Left lung (tissue), 10 donors: ENCODE data around the gene GATB. TPM values are rescaled to one million over a fixed set of nuclear protein-coding genes. Genes with fewer than 3 reads are reported as not detected.

Experiments
- ATAC-seq: fragments of 200-7000 bp; cut with Tn5 transposase; one replicate; pipeline ENCODE4 v1.9.1; 2020; ENCODE audit warnings: moderate library complexity
- DNase-seq, 4 donors: peaks; one replicate each; pipeline ENCODE4 v3.0.0-alpha.2; 2013 to 2020
- H3K27ac ChIP-seq, 2 donors: fragments of 200-600 bp; sonication (generic) in 1 of 2; one replicate each; pipeline versions ENCODE4 v1.5.0 to v1.8.0; 2020 to 2021
- H3K27me3 ChIP-seq, 2 donors: fragments of 200-600 bp; sonication (generic) in 1 of 2; one replicate each; pipeline versions ENCODE4 v1.5.0 to v1.8.0; 2020 to 2021
- H3K36me3 ChIP-seq, 2 donors: fragments of 200-600 bp; sonication (generic) in 1 of 2; one replicate each; pipeline versions ENCODE4 v1.5.0 to v1.8.0; 2020 to 2021
- H3K4me1 ChIP-seq, 2 donors: fragments of 200-600 bp; one replicate each; pipeline ENCODE4 v1.8.0; 2021
- H3K4me3 ChIP-seq, 2 donors: fragments of 200-600 bp; sonication (generic) in 1 of 2; one replicate each; pipeline versions ENCODE4 v1.5.0 to v1.8.0; 2020 to 2021; ENCODE audit warnings: mild to moderate bottlenecking in 1 of 2
- H3K9me3 ChIP-seq, 2 donors: fragments of 200-600 bp; sonication (generic) in 1 of 2; one replicate each; pipeline versions ENCODE4 v1.5.0 to v1.8.0; 2020 to 2021
- intact Hi-C, 2 donors: fragments of 100-400 bp; cut with DNase I; formaldehyde crosslinking; loops; one replicate each; pipeline versions ENCODE4 v1.11.2 to v1.14.2; 2022
- polyA plus RNA-seq, 6 donors: library from polyadenylated mRNA; unstranded; fragments of 120-200 nt; gene quantifications; one replicate each; pipeline ENCODE4 v1.2.1, GENCODE V29; 2013; ENCODE audit not compliant: insufficient read length in 6 of 6
- total RNA-seq, 2 donors: library from RNA; stranded (reverse); fragmentation: NEBNext Ultra II Directional; extraction: Animal tissue kit (Norgen Biotek cat#: 25700); gene quantifications; one replicate each; pipeline ENCODE4 v1.2.1, GENCODE V29; 2021
- TF ChIP-seq, protein P1 (sequence below), 2 donors: fragments of 200-600 bp; sonication (generic) in 1 of 2; IDR thresholded peaks; one replicate each; pipeline versions ENCODE4 v1.5.0 to v1.8.0; 2021; ENCODE audit warnings: antibody characterized with exemption in 2 of 2
- donor health status: DM: no; HTN: yes; CAD: no.
- donor health status: DM: no; HTN: no; CAD: no.

GATB gene
- total and polyA plus RNA-seq, 8 donors = 12.9 to 22.2 (median 18.8) TPM

DNA sequence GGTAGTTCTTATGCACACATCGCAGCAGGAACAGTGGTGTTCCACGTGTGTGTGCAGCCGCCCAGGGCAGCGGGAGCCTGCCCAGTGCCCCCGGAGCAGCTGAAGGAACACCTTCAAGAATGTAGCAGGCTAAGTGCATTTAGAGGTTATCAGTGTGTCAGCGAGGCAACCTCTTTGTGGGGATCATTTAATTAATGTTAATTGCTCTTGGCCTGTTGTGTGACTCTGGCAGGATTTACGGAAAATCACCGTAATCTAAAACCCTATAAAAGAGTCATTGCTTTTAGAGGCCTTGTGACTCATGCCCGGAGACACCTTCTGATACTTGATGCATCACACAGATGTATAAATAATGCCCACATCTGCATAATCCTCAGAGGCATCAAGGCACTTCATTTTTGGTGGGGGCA, 47.3 kb upstream of the GATB start:
- Histone ChIP-seq H3K4me1 (peaks cover 0 to 4% of the 10 kb centered on the region in 2 donors), H3K4me3 (no peak overlapping the region), H3K27me3 (no peaks in the 10 kb centered on the region), H3K9me3 (no peaks in the 10 kb centered on the region), H3K27ac (no peak overlapping the region), H3K36me3 (no peaks in the 10 kb centered on the region)
- TF ChIP-seq, protein P1, sequence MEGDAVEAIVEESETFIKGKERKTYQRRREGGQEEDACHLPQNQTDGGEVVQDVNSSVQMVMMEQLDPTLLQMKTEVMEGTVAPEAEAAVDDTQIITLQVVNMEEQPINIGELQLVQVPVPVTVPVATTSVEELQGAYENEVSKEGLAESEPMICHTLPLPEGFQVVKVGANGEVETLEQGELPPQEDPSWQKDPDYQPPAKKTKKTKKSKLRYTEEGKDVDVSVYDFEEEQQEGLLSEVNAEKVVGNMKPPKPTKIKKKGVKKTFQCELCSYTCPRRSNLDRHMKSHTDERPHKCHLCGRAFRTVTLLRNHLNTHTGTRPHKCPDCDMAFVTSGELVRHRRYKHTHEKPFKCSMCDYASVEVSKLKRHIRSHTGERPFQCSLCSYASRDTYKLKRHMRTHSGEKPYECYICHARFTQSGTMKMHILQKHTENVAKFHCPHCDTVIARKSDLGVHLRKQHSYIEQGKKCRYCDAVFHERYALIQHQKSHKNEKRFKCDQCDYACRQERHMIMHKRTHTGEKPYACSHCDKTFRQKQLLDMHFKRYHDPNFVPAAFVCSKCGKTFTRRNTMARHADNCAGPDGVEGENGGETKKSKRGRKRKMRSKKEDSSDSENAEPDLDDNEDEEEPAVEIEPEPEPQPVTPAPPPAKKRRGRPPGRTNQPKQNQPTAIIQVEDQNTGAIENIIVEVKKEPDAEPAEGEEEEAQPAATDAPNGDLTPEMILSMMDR (IDR thresholded peaks at IDR 0.05) = no peak
- DNase-seq (no peak), ATAC-seq (no peak)
- intact Hi-C loops = no loop called here

DNA sequence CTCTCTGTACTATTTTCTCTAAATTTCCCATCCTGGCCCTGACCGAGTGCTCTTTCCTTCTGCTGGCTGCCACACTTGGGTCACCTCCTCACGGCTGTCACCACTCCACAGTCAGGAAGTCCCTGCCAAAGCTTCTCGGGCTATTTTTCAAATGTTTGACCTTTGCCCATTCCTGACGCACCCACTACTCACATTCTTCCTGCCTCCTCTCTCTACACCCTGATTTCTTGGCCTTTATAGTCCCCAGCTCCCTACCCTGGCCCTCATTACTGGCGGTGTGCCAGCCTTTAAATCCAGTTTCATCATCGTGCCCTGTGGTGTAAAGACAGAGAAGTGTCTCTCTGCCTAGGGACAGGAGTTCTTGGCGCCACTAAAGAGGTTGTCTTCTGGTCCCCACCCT, 46.4 kb upstream of the GATB start:
- intact Hi-C loops = no loop called here
- TF ChIP-seq, protein P1 (IDR thresholded peaks at IDR 0.05) = no peak
- Histone ChIP-seq H3K4me3 (no peak overlapping the region), H3K9me3 (no peaks in the 10 kb centered on the region), H3K36me3 (no peaks in the 10 kb centered on the region), H3K27me3 (no peaks in the 10 kb centered on the region), H3K4me1 (peaks cover 0 to 4% of the 10 kb centered on the region in 2 donors), H3K27ac (peak overlapping the region in 1 of 2 donors; percentile 20)
- no peak for ATAC-seq
- DNase-seq = no peak

DNA sequence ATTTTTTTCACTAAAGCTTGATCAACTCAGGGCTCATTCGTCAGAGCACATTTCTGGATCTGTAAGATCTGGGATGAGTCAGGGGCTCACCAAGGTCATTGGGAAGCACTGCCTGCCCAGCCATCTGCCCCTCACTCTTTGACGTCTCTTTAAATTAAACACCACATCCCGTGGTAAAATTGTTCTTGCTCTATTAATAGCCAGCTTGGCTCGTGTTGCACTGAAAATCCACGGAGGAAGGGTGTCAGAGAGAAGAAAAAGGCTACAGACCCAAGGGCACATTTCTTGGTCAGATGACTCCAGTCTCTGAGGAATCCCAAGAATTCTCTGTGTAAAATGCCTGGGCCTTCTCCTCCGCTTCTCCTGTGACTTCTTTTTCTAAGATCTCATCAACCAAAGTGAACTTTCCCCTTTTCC, 45.7 kb upstream of the GATB start:
- peak; percentile 14 for ATAC-seq
- DNase-seq = no peak
- H3K27ac ChIP-seq = peak overlapping the region in 1 of 2 donors; percentile 20
- peaks cover 0 to 4% of the 10 kb centered on the region in 2 donors for H3K4me1 ChIP-seq
- H3K36me3 ChIP-seq = no peaks in the 10 kb centered on the region
- TF ChIP-seq, protein P1 (IDR thresholded peaks at IDR 0.05) = no peak
- H3K4me3 ChIP-seq = no peak overlapping the region
- intact Hi-C loops = no loop called here
- no peaks in the 10 kb centered on the region for H3K27me3 ChIP-seq
- H3K9me3 ChIP-seq = no peaks in the 10 kb centered on the region

DNA sequence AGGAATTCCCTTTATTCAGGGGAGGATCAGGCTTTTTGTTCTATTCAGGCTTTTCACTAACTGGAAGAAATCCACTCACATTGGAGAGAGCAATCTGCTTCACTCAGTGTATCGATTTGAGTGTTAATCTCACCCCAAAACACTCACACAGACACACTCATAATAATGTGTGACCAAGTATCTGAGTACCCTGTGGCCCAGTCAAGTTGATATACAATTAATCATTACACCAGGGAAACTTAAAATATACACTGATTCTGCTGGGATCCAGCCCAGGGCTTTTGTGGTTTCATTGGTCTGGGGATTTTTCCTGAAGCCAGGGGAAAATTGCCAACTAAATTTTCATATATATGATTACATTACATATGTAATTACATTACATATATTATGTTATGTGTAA, 44.0 kb upstream of the GATB start:
- DNase-seq = no peak
- TF ChIP-seq, protein P1 (IDR thresholded peaks at IDR 0.05) = no peak
- H3K9me3 ChIP-seq = no peaks in the 10 kb centered on the region
- H3K36me3 ChIP-seq = no peaks in the 10 kb centered on the region
- H3K27ac ChIP-seq = no peak overlapping the region
- H3K4me1 ChIP-seq = peaks cover 0 to 4% of the 10 kb centered on the region in 2 donors
- no peak for ATAC-seq
- intact Hi-C loops = no loop called here
- no peak overlapping the region for H3K4me3 ChIP-seq
- no peaks in the 10 kb centered on the region for H3K27me3 ChIP-seq

DNA sequence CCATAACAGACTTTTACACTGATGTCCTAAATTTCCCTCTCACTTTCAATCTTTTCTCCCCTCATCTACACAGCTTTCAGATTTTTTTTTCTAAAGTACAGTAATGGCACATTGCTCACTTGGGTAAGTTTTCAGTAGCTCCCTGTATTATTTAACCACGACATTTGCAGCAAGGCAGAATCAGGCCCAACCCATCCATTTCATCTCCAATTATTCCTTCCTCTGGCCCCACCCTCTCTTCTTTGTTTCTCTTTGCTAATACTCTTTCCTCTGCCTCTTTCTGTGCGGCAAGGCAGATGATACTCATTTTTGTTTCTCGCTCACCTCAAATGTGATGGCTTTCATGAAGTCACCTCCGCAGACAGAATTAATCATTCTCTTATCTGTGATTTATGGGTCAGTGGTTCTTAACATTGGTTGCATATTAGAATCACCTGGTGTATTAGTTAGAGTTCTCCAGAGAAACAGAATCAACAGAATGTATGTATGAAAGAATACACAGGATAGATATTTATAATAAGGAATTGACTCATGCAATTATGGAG, 43.4 kb upstream of the GATB start:
- TF ChIP-seq, protein P1 (IDR thresholded peaks at IDR 0.05) = no peak
- Histone ChIP-seq H3K27ac (no peak overlapping the region), H3K27me3 (no peaks in the 10 kb centered on the region)

More for the DNA sequence above, 43.4 kb upstream of the GATB start:
- no peak for DNase-seq
- H3K4me1 ChIP-seq = peaks cover 0 to 4% of the 10 kb centered on the region in 2 donors
- no peaks in the 10 kb centered on the region for H3K36me3 ChIP-seq
- H3K9me3 ChIP-seq = no peaks in the 10 kb centered on the region
- H3K4me3 ChIP-seq = no peak overlapping the region
- intact Hi-C loops = no loop called here
- ATAC-seq = no peak
